GM06990 (cell line): ENCODE measurements around the gene NUP35.
A peak's percentile ranks its signal among the peaks of the same experiment; 100 is the strongest.

Source experiments
- DNase-seq: peaks from one replicate; pipeline ENCODE4 v3.0.0-alpha.2; 2011; ENCODE audit not compliant: insufficient read length; ENCODE audit errors: extremely low read depth
- H3K27me3 ChIP-seq: replicated peaks from 2 replicates; pipeline ENCODE4 v1.6.0; 2011; ENCODE audit warnings: low read length; ENCODE audit not compliant: control insufficient read depth, insufficient read depth
- H3K36me3 ChIP-seq: 2 replicates; pipeline ENCODE4 v1.5.1; 2011; ENCODE audit warnings: low read length; ENCODE audit not compliant: control insufficient read depth, insufficient read depth
- H3K4me3 ChIP-seq: replicated peaks from 2 replicates; pipeline ENCODE4 v1.5.1; 2011; ENCODE audit warnings: low read depth, mild to moderate bottlenecking, control low read depth, low read length
- TF ChIP-seq, protein P1 (sequence below): IDR thresholded peaks from 2 replicates; pipeline ENCODE4 v1.5.1; 2011; ENCODE audit warnings: low read length, control low read depth, mild to moderate bottlenecking, inconsistent platforms; ENCODE audit not compliant: insufficient read depth, poor library complexity, severe bottlenecking

Gene NUP35

GRCh38 chr2:183123959-183124221 lies 353 bp upstream of the NUP35 start:
- Histone ChIP-seq H3K4me3 (peak overlapping the region; percentile 97), H3K36me3 (no peaks in the 10 kb centered on the region), H3K27me3 (no peaks in the 10 kb centered on the region)
- TF ChIP-seq, protein P1, sequence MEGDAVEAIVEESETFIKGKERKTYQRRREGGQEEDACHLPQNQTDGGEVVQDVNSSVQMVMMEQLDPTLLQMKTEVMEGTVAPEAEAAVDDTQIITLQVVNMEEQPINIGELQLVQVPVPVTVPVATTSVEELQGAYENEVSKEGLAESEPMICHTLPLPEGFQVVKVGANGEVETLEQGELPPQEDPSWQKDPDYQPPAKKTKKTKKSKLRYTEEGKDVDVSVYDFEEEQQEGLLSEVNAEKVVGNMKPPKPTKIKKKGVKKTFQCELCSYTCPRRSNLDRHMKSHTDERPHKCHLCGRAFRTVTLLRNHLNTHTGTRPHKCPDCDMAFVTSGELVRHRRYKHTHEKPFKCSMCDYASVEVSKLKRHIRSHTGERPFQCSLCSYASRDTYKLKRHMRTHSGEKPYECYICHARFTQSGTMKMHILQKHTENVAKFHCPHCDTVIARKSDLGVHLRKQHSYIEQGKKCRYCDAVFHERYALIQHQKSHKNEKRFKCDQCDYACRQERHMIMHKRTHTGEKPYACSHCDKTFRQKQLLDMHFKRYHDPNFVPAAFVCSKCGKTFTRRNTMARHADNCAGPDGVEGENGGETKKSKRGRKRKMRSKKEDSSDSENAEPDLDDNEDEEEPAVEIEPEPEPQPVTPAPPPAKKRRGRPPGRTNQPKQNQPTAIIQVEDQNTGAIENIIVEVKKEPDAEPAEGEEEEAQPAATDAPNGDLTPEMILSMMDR, result no peak
- DNase-seq, result no peak

DNA sequence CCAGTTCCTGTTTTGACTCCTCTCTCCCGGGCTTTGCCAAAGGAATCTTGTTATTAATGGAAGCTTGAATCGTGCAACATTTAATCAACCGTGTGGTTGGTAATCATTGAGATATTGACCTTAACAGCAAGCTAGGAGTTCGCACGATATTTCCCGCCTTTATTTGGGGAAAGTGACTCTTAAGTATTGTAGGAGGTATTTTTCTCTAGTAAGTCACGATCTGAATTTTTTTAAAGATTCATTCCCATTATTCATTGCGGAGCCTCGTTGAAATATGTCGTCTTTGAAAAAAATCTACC lies 663 bp downstream of the NUP35 start:
- Histone ChIP-seq H3K36me3 (no peaks in the 10 kb centered on the region), H3K4me3 (peak overlapping the region; percentile 97), H3K27me3 (no peaks in the 10 kb centered on the region)
- TF ChIP-seq, protein P1, result no peak
- DNase-seq, result no peak

DNA sequence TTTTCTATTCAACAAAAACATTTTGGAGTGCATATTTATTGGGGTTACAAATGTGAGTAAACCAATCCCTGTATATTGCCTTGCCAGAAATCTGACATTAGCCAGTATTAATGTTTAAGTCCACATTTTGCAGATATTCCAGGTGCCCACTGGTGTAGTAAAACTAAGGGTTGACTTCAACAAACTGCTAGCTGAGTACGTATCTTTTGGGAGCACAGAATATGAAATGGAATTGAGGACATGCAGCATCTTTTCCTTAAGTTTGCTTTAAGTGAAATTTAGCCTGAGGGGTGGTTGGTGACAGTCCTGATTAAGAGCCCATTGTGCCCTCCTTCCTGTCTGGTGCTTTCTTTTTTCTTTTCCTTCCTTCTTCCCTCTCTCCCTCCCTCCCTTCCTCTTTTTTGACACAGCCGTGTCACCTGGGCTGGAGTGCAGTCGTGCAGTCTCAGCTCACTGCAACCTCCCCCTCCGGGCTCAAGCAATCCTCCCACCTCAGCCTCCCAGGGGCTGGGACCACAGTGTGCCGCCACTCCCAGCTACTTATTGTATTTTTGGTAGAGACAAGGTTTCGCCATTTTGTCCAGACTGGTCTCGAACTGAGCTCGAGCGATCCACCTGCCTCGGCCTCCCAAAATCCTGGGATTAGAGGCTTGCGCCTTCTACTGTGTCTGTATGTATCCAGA lies 1.6 kb downstream of the NUP35 start:
- TF ChIP-seq, protein P1, result no peak
- Histone ChIP-seq H3K4me3 (peak overlapping the region; percentile 97), H3K27me3 (no peaks in the 10 kb centered on the region), H3K36me3 (no peaks in the 10 kb centered on the region; the same call in 1 of the 2 replicates)
- no peak for DNase-seq

GRCh38 chr2:183126635-183127034 lies 2.4 kb downstream of the NUP35 start:
- no peak for DNase-seq
- TF ChIP-seq, protein P1, result no peak
- Histone ChIP-seq H3K36me3 (peaks cover 1% of the 10 kb centered on the region; the same call in 1 of the 2 replicates), H3K27me3 (no peaks in the 10 kb centered on the region), H3K4me3 (no peak overlapping the region)

DNA sequence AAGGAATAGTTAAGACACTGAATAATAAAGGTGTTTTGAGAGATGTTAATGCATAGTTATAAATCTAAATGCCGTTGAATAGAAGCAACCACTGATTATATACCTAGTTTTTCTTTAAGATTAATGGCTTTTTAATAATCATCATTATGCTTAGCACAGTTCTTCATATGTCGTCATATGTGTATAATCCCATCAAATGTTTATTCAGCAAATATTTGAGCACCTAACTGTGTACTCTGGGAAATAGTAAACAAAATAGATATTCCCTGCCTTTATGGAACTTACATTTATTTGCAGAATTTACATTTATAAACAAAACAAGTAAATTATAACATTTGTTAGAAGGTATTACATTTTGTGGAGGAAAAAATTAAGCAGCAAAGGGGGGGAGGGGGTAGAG lies 9.8 kb downstream of the NUP35 start:
- no peak overlapping the region for H3K4me3 ChIP-seq
- no peak for DNase-seq
- TF ChIP-seq, protein P1, result no peak
- H3K27me3 ChIP-seq, result no peaks in the 10 kb centered on the region
- H3K36me3 ChIP-seq, result peaks cover 1% of the 10 kb centered on the region

DNA sequence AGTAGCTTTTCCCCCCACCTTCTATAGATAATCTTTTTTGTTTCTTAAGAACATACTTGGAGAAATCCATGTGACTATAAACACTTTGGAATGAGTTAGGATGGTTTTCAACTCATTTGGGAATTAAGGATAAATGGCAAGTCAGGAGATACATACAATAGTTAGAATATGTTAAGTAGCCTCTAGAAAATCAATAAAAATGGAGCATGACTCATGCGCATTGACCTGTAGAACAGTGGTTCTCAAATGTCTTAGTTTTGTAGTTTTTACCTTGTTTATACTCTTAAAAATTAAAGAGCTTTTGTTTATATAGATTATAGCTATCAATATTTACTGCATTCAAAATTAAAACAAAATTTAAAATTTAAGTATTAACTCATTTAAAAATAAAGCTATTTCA lies 24.7 kb downstream of the NUP35 start:
- TF ChIP-seq, protein P1, result no peak
- H3K36me3 ChIP-seq, result peaks cover under 1% of the 10 kb centered on the region
- H3K4me3 ChIP-seq, result no peak overlapping the region
- no peaks in the 10 kb centered on the region for H3K27me3 ChIP-seq
- DNase-seq, result no peak
